Measurements from ENCODE around the gene EPB41L4B. TPM values are rescaled to one million over a fixed set of nuclear protein-coding genes. Genes with fewer than 3 reads are reported as not detected.

Gene EPB41L4B
- total RNA-seq, 1 donor from 2014 or later: 0.34 TPM

GRCh38 chr9:109269081-109269480 lies 51.8 kb downstream of the EPB41L4B start:
- DNase-seq: no peak

GRCh38 chr9:109267555-109267954 lies 53.3 kb downstream of the EPB41L4B start:
- DNase-seq: no peak

- no peak for DNase-seq
Observed at GRCh38 chr9:109264877-109265587, 55.8 kb downstream of the EPB41L4B start.

- no peak for DNase-seq
Observed at GRCh38 chr9:109263358-109263757, 57.5 kb downstream of the EPB41L4B start.

GRCh38 chr9:109258481-109259302 lies 62.2 kb downstream of the EPB41L4B start:
- no peak for DNase-seq

- DNase-seq: no peak
Observed at GRCh38 chr9:109256336-109256735, 64.5 kb downstream of the EPB41L4B start.

GRCh38 chr9:109255394-109255793 lies 65.5 kb downstream of the EPB41L4B start:
- DNase-seq: no peak

GRCh38 chr9:109254317-109254716 lies 66.5 kb downstream of the EPB41L4B start:
- DNase-seq: no peak

- no peak for DNase-seq
Observed at GRCh38 chr9:109253637-109254284, 67.1 kb downstream of the EPB41L4B start.

GRCh38 chr9:109253241-109253636 lies 67.6 kb downstream of the EPB41L4B start:
- no peak for DNase-seq

GRCh38 chr9:109252291-109252690 lies 68.6 kb downstream of the EPB41L4B start:
- DNase-seq: no peak

GRCh38 chr9:109251776-109252106 lies 69.1 kb downstream of the EPB41L4B start:
- DNase-seq: no peak

- DNase-seq: peak; percentile 79
Observed at GRCh38 chr9:109251080-109251775, 69.6 kb downstream of the EPB41L4B start.

GRCh38 chr9:109250771-109251079 lies 70.1 kb downstream of the EPB41L4B start:
- DNase-seq: no peak

- no peak for DNase-seq
Observed at GRCh38 chr9:109250311-109250741, 70.5 kb downstream of the EPB41L4B start.

- DNase-seq: no peak
Observed at GRCh38 chr9:109249615-109250014, 71.2 kb downstream of the EPB41L4B start.

GRCh38 chr9:109248133-109248581 lies 72.7 kb downstream of the EPB41L4B start:
- DNase-seq: no peak

- no peak for DNase-seq
Observed at GRCh38 chr9:109247228-109247627, 73.6 kb downstream of the EPB41L4B start.

- DNase-seq: no peak
Observed at GRCh38 chr9:109246533-109246932, 74.3 kb downstream of the EPB41L4B start.

GRCh38 chr9:109245310-109245897 lies 75.5 kb downstream of the EPB41L4B start:
- peak; percentile 66 for DNase-seq

- peak; percentile 85 for DNase-seq
Observed at GRCh38 chr9:109244179-109245132, 76.4 kb downstream of the EPB41L4B start.

Data from dermis blood vessel endothelial cell (primary cell).